GM18870 (cell line): ENCODE data around the gene GAB3.
"Not testable (repeated sequence)": the region's sequence is repeated elsewhere in the genome, so short reads cannot be mapped to it uniquely, and the experiment has no call there.

Experiments used
- ATAC-seq: cut with Tn5 transposase; IDR thresholded peaks from one replicate; pipeline ENCODE4 v1.9.1; 2021; ENCODE audit warnings: moderate library complexity; ENCODE audit not compliant: unreplicated experiment

GAB3 gene

DNA sequence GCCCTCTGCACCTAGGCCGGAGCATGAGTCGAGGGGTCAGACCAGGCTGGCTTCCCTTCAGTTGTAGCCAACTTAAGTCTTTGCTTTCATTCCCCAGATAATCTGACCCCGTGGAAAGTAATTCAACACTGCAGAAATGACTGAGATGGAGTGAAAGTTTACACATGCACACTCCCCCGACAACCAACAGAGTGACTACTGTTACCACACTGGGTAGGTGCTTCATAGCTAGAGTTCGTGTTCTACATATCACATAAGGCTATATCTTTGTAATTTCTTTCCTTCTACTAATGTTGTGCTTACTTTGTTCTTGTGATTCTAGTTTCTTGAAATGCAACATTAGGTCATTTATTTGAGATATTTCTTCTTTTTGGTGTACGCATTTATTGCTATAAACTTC lies 90.3 kb downstream of the GAB3 start:
- no peak for ATAC-seq

DNA sequence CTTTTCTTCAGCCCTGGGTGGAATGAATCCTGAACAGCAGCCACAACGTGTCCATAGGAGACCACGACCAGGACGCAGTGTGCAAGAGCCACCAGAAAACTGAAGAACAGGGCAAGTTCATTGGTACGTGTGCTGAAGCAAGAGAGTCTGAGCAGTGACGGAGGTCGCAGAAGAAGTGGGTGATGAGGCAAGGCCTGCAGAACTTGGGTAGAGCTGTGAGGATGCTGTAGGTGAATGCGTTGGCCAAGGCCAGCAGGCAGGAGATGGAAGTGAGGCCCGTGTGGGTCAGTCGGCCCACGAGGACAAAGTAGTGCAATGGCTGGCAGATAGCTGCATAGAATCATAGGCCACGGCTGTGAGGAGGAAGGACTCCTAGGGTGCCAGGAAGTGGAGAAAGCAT lies 91.9 kb downstream of the GAB3 start:
- no peak for ATAC-seq

DNA sequence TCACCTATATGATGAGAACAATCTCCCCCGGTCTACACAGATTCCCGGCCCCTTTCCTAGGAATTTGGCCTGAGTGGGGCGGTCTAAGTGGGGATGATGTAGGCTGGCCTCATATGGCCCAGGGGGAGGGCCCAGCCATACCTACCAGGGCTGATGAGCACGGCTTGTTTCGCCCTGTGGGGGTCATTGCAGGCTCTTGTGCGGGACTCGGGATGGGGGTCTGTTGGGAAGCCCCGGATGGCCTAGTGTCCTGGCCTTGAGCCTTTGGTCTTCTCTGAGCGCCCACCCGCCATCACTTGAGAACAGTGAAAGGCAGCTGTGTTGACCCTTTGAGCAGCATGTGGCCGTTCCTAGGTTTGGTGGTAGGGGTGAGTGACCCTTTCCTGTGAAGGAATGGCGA lies 92.7 kb downstream of the GAB3 start:
- no peak for ATAC-seq

DNA sequence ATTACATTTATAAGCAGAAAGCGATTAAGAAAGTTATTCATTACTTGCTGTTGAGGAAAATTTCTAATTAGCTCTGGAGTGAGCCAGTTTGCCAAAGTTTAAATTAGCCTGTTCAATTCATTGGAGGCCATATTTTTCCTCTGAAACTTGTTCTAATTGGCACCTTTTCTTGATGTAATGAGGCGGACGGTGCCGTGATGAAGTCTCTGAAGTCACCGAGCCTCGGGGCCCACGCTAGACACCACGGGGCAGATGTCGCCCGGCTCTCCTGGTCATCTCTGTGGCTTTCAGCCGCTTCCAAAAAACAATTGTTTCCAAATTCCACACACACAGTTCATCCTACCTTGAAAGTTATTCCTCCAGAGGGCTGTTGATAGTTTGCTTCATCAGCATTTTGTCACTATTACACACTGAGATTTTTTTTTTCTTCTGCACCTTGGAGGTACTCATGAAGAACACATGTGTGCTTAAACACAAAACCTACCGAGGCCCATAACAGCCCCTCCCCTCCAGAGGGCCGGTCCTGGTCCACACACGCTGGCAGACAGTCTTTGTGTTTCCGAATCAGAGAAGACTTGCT lies 93.6 kb downstream of the GAB3 start:
- ATAC-seq: no peak

DNA sequence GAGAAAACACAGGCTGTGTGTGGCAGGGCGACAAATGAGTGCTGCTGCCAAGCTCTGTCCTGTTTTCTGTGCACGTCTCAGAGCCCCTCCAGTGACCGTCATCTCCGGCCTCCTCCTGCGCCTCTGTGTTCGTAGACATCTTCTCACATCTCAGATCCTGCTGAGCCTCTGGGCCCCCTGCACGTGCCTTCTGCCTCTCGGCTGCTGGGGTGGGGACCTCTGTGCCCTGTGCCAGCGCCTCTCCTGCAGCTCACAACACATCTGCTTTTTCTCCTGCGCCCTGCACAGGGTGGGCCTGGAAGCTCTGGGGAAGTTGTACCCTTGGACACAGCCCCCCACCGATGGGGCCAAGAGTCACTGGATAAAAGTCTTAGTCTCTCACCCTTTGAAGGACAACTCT lies 95.1 kb downstream of the GAB3 start:
- ATAC-seq: no peak

DNA sequence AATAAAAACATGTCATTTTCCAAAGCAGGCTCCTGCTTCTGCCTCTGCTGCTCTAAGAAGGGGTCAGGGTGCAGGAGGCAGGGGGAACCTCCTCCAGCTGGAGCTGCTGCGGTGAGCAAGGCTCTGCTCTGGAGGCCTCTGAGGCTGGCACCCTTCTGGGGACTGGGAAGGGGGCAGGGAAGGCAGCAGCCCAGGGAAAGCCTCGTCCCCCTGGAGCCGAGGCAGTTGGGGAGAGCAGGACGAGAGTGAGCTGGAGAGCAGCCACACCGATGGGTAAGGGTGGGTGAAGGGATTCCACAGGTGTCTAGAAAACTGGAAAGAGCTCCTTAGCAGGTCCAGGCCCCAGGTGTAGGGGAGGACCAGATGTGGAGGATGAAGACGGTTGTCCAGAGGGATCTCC lies 95.5 kb downstream of the GAB3 start:
- no peak for ATAC-seq

DNA sequence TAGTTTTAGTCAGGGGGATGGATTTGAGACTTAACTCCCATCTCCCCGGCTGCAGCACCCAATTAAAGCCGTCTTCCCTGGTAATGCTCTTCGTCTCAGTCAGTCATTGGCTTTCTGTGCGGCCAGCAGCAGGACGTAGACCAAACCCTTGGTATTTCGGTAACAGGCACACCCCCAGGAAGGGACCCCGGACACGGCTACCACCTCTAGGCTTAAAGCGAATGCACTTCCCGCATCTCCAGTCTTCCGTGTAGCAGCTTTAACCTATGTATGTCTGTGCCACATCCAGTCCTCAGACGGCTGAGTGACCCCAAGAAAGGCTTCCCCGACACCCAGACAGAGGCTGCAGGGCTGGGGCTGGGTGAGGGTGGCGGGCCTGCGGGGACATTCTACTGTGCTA lies 96.0 kb downstream of the GAB3 start:
- ATAC-seq: no peak

DNA sequence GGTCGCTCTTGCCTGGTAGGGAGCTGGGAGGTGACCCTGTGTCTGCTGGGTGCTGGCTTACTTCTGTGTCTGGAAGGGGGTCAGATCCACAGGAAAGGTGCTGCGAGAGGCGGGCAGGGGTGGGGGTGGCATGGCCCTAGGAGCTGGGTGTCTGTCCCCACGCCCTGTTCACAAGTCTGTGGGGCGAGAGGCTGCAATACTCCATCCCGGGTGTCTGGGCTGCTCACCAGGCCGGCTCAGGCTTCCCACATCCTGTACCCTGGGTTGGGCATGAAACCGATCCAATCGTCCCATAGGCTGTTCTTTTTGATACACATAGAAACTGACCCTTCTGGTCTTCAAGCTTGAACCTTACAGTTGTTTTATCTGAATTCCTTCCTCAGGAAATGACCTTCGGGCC lies 96.5 kb downstream of the GAB3 start:
- no peak for ATAC-seq

DNA sequence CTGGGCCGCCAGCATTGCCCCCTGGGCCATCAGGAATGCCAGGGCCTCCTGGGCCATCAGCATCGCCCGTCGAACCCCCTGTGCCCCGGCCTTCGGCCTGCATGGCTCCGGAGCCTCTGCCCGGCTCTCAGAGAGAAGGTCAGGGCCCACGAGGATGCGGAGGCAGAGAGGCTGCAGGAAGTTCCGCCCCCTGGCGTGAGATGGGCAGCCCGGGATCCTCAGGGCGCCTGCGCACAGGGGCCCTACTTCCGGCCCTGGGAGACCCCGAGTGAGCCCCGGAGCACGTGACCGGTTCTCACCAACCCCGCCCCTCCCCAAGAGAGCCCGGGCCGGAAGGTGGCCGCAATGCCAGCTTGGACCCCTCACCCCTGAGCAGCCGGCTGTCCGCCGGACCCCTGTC lies 97.5 kb downstream of the GAB3 start, which contains the start of gene CTAG2:
TSS of gene CTAG2 (minus strand) at position 167 of the 400 bp plus-strand sequence. CDS start at position 103, 64 bp downstream.
- ATAC-seq: not testable (repeated sequence)

DNA sequence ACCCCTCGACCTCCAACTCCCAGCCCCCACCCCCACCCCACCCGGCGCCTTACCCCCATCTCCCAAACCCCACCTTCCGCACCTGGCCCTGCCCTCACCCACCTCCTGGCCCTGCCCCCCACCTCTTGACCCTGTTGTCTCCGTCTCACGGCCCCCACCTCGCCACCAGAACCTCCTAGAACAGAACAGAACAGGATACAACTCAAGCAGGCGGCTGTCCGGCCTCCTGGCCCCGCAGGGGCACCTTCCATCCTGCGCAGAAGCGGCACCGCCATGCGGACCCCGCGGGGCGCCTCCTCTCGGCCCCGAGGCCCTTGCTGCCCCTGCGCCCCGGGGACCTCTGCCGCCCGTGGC lies 97.9 kb downstream of the GAB3 start:
- no peak for ATAC-seq

DNA sequence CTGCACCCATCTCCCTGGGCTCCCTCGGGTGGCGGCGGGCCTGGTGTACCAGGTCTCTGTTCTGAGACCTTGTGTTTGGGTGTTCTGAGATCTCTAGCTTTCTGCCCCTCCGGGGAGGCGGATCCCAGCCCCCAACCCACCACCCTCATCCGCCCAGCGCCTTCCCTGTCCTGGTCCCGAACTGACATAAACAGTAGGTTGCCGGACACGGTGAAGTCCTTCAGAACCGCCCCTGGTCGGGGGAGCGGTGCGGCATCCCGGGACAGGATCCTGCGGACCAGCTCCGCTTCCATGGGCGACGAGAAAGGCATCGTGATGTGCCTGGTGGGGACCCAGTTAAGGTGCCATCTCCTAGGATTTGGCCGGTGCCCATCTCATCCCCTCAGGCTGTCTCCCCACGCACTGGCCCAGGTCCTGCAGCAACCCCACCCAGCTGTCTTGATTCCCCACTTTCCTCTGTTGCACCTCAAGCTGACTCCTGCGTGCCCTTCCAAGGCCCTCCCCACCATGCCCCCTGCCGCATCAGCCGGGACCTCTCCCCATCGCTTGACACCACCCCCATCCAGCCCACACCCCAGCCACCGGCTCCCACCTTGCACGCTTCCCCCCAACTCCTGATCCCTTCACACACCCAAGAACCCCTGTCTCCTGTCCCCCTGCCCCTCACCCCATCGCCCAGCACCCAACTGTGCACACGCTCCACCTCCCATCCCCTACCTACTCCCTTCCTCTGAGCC lies 98.4 kb downstream of the GAB3 start:
- no peak for ATAC-seq

DNA sequence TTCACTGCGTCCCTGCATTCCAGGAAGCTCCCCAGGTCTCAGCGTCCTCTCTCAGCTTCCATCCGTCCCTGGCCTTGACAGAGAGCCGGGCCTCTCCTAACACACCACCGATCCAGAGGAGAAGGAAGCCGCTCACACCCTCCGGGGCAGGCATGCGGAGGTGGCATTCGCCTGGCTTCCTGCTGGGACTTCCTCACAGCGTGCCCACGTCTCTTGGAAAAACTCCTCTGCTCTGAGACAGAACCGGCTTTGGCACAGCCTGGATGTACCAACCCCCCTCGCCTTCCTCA lies 100.7 kb downstream of the GAB3 start:
- ATAC-seq: no peak

DNA sequence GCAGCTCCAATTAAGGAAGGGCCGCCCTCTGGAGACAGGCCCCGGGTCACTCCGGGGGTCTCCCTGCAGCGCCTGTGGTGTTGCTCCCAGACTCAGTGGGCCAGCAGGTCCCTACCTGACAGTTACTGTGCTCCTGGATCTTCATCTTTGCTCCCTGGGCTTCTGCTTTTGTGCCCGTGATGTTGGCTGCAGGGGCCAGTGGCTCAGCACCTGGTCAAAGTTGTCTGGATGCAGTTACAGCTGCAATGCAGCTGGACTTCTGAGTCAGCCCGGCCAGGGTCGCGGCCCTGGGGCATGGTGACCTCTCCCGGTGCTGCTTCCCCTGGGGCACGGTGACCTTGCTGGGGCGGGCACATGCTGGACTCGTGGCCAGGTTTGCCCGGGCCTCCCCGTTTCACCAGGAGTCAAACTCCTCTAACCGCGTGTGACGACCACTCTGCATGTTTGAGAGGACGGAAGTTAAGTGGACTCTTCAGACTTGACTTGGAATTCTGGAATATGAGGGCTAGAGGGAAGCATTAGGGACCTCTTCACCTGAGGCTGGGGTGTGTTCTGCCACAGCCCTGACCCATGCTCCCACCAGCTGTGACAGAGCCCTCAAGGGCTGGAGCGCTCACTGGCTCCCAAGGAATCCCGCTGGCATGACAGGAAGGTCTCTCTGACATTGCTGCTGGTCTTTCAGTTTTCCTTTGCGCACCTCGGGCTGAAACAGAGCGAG lies 101.2 kb downstream of the GAB3 start:
- no peak for ATAC-seq

DNA sequence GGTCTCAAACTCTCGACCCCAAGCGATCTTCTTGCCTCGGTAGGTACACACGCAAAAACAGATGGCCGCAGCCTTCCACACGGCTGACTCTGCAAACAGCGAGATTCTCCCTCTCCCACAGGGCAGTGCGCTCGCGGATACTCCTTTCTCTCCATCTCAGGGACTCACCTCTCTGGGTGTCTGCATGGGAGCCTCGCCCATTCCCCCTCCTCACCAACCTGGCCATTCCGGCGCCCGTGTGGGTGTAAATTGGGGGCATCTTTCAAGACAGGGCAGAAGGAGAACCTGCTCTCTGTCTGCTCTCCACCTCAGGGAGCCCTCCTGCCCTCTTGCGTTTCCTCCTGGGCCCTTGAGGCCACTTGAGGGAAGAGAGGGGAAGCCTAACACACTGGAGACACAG lies 101.9 kb downstream of the GAB3 start:
- no peak for ATAC-seq

DNA sequence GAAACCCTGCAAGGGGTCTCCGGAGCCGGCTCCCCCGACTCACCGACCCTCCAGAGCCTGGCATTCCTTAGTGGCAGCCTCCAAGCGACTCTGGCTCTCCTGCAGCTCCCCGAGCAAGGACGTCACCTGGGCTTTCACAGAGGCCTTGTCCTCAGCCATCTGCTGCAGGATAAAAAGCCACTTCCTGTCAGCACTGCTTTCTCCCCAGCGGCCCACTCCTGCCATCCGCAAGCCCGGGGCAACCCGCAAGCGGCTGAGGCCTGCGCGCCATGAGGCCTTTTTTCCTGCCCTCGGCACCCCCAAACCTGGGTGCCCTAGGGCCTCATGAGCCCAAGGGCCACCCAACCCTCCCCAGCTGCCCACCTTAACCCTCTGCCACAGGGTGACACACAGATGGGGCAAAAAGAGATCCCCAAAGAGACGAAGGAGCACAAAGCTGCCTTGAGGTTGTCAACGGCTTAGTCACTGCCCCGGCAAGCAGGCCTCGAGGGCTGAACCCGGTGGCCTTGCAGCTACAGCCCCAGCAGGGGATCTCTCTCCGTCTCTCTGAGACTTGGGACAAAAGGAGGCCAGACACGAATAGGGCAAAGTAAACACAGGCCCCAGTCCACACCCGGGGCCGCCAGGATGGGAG lies 105.0 kb downstream of the GAB3 start:
- ATAC-seq: not testable (repeated sequence)

DNA sequence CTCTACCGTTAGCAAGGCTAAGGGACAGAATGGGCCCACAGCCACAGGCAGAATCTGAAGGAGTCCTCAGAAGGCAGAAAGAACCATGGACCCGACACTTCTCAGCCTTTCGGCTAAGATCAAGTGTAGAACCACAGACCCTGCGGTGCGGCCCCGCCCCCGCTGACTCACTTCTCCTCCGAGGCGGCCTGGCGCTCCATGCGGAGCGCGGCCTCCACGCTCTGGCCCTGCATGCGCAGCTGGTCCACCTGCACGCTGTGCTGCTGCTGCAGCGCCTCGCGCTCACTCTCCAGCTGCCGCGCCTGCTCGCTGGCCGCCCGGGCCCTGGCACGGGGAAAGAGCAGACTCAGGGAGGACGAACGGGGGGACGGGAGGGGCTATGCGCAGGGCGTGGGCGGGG lies 107.2 kb downstream of the GAB3 start:
- ATAC-seq: not testable (repeated sequence)

DNA sequence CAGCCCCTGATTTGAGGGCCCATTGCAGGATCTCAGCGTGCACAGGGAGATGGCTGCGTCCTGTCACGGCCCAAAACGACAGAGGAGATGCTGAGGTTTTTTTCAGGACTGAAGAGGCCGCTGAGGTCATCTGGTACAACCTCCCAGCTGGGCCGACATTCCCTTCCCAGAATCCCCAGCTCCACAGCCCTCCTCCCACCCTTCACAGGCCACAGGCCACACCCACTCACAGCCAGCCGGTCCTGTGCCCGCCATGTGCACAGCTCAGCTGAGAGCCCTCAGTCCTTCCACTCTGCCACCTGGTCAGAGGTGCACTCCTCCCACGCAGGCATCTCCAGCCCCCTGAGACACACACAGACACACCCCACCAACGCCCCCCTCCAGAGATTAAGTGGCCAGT lies 109.1 kb downstream of the GAB3 start:
- not testable (repeated sequence) for ATAC-seq

DNA sequence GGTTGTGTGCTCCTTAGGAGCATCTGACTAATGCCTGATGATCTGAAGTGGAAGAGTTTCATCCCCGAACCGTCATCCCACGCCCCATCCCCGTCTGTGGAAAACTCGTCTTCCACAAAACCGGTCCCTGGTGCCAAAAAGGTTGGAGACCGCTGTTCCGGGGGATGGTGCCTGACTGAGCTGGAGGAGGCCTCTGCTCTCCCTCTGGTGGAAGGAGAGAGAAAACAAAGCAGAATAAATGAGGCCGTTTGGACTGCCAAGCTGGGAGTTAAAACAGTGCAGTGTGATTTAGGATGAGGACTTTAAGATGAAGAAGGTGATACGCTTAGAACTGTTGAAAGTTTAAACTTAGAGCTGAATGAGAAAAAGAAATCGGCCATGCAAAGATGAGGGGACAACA lies 117.2 kb downstream of the GAB3 start:
- not testable (repeated sequence) for ATAC-seq

DNA sequence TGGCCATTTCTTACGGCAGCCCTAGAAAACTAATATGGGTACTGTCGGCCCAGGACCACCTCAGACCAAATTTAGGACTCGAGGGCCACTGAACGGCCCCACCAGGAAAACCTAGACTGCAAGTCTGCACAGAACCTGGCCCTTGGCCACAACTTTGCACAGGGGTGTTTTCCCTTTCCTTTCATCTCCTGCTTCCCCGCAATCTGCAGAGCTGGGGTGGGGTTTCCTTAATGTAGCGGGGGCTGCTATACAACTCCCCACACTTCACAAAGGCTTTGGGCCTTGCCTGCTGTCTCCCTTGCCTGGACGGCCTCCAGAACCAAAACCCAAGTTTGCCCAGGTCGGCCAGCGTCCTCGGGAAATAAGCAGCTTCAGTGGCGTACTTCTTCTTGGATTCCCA lies 119.9 kb downstream of the GAB3 start:
- ATAC-seq: not testable (repeated sequence)

DNA sequence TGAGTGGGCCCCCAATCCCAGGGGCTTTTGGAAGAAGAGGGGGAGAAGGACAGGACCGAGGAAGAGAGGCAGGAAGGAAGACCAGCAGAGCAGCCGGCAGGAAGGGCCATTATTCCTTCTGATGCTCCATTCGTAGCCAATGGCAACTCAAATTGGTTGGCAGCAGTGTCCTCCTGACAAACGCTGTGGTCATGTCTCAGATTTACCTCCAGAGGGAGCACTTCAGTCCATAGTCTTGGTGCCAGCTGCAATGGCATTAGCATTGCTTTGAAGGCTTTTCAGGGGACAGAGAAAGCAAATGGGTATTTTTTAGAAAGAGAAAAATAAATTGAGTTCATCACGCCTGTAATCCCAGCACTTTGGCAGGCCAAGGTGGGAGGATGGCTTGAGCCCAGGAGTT lies 121.9 kb downstream of the GAB3 start:
- ATAC-seq: not testable (repeated sequence)
